Measurements from ENCODE around the gene ANKFN1. TPM values are rescaled to one million over a fixed set of nuclear protein-coding genes. Genes with fewer than 3 reads are reported as not detected.

Gene ANKFN1
- total RNA-seq, 3 donors from 2014 or later = 4.1 to 12.8 (median 5.6) TPM

DNA sequence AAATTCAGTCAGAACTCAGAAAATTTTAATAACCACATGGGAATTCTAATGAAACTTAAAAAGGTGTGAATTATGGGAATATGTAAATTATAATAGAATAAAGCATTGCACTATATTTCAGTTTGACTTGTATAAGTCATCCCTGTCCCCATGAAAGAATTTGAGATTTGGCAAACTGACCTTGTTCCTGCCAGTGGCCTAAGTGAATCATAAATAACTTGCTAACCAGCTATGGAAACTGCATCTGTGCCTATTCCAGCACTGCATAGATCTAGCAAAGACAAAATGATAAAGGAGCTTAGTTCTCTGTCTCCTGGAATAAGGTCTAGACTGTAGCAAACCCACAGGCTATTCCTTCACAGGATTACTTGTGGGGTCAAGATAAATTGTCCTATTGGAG is 333.5 kb downstream of the ANKFN1 start:
- H3K4me1 ChIP-seq = no peaks in the 10 kb centered on the region
- intact Hi-C loops (cut with DNase I; ENCODE audit: low total_unique reads) = no loop called here
- TF ChIP-seq, protein P1, sequence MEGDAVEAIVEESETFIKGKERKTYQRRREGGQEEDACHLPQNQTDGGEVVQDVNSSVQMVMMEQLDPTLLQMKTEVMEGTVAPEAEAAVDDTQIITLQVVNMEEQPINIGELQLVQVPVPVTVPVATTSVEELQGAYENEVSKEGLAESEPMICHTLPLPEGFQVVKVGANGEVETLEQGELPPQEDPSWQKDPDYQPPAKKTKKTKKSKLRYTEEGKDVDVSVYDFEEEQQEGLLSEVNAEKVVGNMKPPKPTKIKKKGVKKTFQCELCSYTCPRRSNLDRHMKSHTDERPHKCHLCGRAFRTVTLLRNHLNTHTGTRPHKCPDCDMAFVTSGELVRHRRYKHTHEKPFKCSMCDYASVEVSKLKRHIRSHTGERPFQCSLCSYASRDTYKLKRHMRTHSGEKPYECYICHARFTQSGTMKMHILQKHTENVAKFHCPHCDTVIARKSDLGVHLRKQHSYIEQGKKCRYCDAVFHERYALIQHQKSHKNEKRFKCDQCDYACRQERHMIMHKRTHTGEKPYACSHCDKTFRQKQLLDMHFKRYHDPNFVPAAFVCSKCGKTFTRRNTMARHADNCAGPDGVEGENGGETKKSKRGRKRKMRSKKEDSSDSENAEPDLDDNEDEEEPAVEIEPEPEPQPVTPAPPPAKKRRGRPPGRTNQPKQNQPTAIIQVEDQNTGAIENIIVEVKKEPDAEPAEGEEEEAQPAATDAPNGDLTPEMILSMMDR (IDR thresholded peaks at IDR 0.05) = no peak
- TF ChIP-seq POLR2AphosphoS5 (IDR thresholded peaks at IDR 0.05) (no peak), POLR2A (IDR thresholded peaks at IDR 0.05) (no peak)
- DNase-seq (ENCODE audit: low spot score in 2 of 2) = no peak
- H3K9me3 ChIP-seq = no peaks in the 10 kb centered on the region
- H3K27ac ChIP-seq = no peak overlapping the region
- no peak overlapping the region for H3K4me3 ChIP-seq
- H3K36me3 ChIP-seq = no peaks in the 10 kb centered on the region
- H3K27me3 ChIP-seq = no peaks in the 10 kb centered on the region

DNA sequence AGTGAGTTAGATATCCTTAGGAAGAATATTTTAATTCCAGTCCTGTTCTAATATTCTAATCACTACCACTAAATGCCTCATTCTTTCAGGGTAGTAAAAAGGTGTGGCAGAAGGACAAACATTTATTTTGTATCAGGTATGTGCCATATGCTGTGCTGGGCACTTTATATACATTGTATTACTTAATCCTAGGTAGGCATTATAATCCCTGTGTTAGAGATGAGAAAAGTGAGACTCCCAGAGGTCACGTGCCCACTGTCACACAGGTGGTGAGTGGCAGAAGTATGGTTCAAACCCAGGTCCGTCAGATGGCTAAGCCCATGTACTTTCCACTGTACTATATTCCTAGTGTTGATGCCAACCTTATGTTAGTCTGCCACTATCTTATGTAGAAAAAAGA is 335.5 kb downstream of the ANKFN1 start:
- no peak for TF ChIP-seq POLR2A (IDR thresholded peaks at IDR 0.05)
- TF ChIP-seq, protein P1 (IDR thresholded peaks at IDR 0.05) = no peak
- no peak for TF ChIP-seq POLR2AphosphoS5 (IDR thresholded peaks at IDR 0.05)
- Histone ChIP-seq H3K27ac (no peak overlapping the region), H3K36me3 (no peaks in the 10 kb centered on the region), H3K27me3 (no peaks in the 10 kb centered on the region), H3K9me3 (no peaks in the 10 kb centered on the region), H3K4me3 (no peak overlapping the region), H3K4me1 (no peaks in the 10 kb centered on the region)
- intact Hi-C loops (cut with DNase I; ENCODE audit: low total_unique reads) = no loop called here
- no peak for DNase-seq (ENCODE audit: low spot score in 2 of 2)

DNA sequence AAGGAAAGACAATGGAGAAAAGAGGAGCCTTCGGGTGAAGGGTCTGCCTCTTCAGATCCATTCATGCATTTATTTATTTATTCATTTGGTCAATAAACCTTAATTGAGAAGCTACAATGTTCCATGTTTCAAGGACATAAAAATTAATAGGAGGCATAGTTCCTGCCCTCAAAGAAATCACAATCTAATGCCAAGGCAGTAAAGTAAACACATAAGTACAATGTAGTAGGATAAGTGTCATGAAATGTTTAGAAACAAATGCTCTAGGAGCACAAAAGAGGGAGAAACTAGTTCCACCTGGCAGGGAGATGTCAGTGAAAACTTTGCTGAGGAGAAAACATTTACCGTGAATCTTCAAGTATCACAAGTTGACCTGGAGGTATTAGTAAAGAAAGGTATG is 336.7 kb downstream of the ANKFN1 start:
- H3K4me3 ChIP-seq = no peak overlapping the region

DNA sequence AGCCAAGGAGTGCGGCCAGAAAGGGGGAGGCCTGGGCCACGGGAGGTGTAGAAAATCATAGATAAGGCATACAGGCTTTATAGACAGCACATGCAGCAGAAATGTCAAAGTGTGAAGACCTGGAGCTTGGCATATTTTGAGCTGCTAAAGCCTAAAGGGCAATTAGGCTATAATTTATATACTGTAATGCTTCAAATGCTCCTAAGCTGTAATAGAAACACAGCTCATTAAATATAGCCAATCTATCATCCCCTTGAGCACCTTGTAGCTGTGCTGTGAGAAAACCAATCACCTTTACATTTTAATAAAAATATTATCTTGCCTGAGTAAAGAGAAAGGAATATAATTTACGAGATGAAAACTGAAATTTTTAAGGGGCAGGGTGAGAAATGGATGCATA is 342.3 kb downstream of the ANKFN1 start:
- DNase-seq (ENCODE audit: low spot score in 2 of 2) = no peak
- Histone ChIP-seq H3K36me3 (no peaks in the 10 kb centered on the region), H3K9me3 (no peaks in the 10 kb centered on the region), H3K4me1 (no peaks in the 10 kb centered on the region), H3K27ac (no peak overlapping the region), H3K27me3 (no peaks in the 10 kb centered on the region), H3K4me3 (no peak overlapping the region)
- TF ChIP-seq, protein P1 (IDR thresholded peaks at IDR 0.05) = no peak
- no peak for TF ChIP-seq POLR2A (IDR thresholded peaks at IDR 0.05)
- no peak for TF ChIP-seq POLR2AphosphoS5 (IDR thresholded peaks at IDR 0.05)
- intact Hi-C loops (cut with DNase I; ENCODE audit: low total_unique reads) = no loop called here

More for the DNA sequence above, 336.7 kb downstream of the ANKFN1 start:
- no peak overlapping the region for H3K27ac ChIP-seq
- H3K36me3 ChIP-seq = no peaks in the 10 kb centered on the region
- H3K27me3 ChIP-seq = no peaks in the 10 kb centered on the region
- intact Hi-C loops (cut with DNase I; ENCODE audit: low total_unique reads) = no loop called here
- no peaks in the 10 kb centered on the region for H3K9me3 ChIP-seq
- no peak for DNase-seq (ENCODE audit: low spot score in 2 of 2)
- H3K4me1 ChIP-seq = no peaks in the 10 kb centered on the region
- TF ChIP-seq POLR2A (IDR thresholded peaks at IDR 0.05) = no peak
- TF ChIP-seq, protein P1 (IDR thresholded peaks at IDR 0.05) = no peak
- TF ChIP-seq POLR2AphosphoS5 (IDR thresholded peaks at IDR 0.05) = no peak

DNA sequence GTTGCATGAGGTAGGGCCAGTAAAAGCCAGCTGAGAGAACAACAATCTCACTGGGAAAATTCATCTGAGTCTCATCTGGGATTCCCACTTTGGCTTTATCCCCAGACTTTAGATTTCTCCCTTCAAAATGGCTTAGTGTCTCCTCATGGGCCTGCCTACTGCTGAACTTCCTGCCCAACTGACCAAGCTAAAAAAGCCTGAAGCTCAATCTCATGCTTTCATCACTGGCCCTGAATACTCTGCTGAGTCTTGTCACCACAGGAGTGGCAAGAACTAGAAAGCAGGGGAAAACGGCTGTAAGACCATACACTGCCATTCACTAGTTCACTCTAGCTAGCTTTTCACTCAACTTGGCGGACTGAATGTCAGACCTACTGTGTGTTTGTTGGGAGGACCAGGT is 343.9 kb downstream of the ANKFN1 start:
- intact Hi-C loops (cut with DNase I; ENCODE audit: low total_unique reads) = no loop called here
- TF ChIP-seq, protein P1 (IDR thresholded peaks at IDR 0.05) = no peak
- TF ChIP-seq POLR2AphosphoS5 (IDR thresholded peaks at IDR 0.05) (no peak), POLR2A (IDR thresholded peaks at IDR 0.05) (no peak)
- no peak overlapping the region for H3K4me3 ChIP-seq

More for the DNA sequence above, 343.9 kb downstream of the ANKFN1 start:
- H3K4me1 ChIP-seq = no peaks in the 10 kb centered on the region
- DNase-seq (ENCODE audit: low spot score in 2 of 2) = no peak
- H3K36me3 ChIP-seq = no peaks in the 10 kb centered on the region
- H3K27me3 ChIP-seq = no peaks in the 10 kb centered on the region
- H3K27ac ChIP-seq = no peak overlapping the region
- no peaks in the 10 kb centered on the region for H3K9me3 ChIP-seq

Measured in breast epithelium (tissue), 4 donors.